GM13977 (cell line): ENCODE results near the gene NXPH2.
A peak's percentile ranks its signal among the peaks of the same experiment; 100 is the strongest.

ENCODE experiments used
- DNase-seq: peaks from one replicate; pipeline ENCODE4 v3.0.0; 2012; ENCODE audit warnings: low spot score
- in situ Hi-C: fragments of 300-500 bp; cut with MboI; formaldehyde crosslinking; loops from one replicate; pipeline ENCODE4 v1.12.0; 2022; ENCODE audit warnings: low sequenced_read_pairs, low pct_unique_long_range_greater_than_20kb, mixed read lengths, inconsistent platforms; ENCODE audit not compliant: unreplicated experiment
- TF ChIP-seq, protein P1 (sequence below): IDR thresholded peaks from 2 replicates; pipeline ENCODE4 v1.5.1; 2012; ENCODE audit warnings: mild to moderate bottlenecking, control low read depth; ENCODE audit not compliant: insufficient read depth; ENCODE audit errors: extremely low read depth, missing control alignments

Gene NXPH2

DNA sequence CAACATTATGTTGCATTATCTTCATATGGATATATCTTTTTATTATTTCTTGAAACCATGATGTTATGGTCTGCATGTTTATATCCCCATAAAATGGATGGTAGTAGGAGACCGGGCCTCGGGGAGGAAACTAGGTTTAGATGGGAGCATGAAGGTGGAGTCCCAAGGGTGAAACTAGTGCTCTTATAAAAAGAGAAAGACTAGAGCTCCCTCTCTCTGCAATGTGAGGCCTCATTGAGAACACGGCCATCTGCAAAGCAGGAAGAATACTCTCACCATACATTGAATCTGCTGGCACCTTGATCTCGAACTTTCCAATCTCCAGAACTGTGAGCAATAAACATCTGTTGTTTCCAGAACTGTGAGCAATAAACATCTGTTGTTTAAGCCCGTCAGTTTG lies 64.0 kb downstream of the NXPH2 start:
- TF ChIP-seq, protein P1, sequence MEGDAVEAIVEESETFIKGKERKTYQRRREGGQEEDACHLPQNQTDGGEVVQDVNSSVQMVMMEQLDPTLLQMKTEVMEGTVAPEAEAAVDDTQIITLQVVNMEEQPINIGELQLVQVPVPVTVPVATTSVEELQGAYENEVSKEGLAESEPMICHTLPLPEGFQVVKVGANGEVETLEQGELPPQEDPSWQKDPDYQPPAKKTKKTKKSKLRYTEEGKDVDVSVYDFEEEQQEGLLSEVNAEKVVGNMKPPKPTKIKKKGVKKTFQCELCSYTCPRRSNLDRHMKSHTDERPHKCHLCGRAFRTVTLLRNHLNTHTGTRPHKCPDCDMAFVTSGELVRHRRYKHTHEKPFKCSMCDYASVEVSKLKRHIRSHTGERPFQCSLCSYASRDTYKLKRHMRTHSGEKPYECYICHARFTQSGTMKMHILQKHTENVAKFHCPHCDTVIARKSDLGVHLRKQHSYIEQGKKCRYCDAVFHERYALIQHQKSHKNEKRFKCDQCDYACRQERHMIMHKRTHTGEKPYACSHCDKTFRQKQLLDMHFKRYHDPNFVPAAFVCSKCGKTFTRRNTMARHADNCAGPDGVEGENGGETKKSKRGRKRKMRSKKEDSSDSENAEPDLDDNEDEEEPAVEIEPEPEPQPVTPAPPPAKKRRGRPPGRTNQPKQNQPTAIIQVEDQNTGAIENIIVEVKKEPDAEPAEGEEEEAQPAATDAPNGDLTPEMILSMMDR: peak; percentile 49
- in situ Hi-C loops: no loop called here
- peak; percentile 9 for DNase-seq

DNA sequence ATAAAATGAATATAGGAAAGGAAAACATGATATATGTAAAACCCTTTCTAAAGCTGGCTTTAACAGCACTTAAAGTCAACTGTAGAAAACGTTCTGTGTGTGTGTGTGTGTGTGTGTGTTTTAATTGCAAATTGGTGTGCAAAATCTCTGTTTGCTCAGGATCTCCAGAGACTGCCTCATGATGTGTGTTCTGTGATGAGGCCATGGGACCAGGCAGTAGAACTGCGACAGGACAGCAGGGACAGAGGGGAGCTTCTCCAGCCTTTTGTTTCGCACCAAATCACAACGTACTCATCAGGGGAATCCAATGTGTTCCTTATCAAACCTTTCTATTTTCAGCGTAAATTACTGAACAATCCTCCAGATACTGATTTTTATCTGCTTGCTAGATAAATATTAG lies 66.7 kb downstream of the NXPH2 start:
- no peak for DNase-seq
- TF ChIP-seq, protein P1: no peak
- in situ Hi-C loops: no loop called here

DNA sequence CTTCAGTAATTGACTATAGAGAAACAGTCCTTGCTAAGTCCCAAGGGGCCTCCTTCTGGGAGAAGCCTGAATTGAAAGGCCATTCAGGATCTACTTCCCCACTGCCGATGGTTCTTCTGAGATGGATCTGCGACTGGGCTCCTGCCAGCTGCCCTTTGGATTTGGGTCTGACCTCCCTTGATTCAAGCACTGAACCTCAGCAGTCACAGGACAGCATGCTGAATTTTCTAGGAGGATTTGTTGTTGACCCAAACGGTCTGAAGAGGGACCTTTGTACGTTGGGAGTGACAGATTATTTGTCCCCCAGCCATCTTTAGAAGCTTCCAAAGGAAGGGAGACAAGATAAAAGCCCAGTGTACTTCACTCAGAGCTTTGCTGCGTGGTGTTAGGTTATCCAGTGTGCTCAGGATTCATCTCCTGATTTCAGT lies 67.1 kb downstream of the NXPH2 start:
- no peak for DNase-seq
- TF ChIP-seq, protein P1: no peak
- in situ Hi-C loops: no loop called here

DNA sequence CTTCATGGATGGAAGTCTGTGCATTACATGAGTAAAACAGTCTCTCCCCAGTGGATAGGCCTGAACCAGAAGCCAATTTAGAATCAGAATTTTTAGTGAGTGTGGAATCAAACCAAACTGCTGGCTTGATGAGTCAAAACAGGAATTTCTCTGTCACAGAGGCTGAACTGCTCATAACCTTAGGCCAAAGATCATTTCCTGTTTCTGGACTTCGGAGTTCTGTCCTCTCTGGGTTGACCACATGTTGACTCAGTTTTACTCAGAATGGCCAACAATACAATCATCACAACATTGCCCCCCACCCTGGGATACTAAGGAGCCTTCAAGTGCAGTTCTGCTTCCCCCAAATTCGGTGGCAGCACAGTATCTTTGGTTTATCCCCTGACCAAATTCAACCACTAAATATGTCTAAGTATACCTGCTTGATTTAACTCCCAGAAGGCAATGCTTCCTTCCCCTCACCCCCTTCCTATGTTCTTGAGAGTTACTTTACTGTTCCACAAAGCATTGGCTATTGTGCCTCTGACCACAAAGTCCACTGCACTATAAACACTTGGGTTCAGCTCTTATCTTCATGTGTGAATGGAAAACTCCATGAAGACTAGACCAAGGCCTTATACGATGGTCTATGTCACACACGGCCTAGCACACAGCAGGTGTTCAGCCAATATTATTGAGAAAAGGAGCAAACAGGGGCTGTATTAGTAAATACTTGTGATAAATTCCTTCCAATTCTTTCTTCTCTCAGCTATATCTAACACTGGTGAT lies 67.8 kb downstream of the NXPH2 start:
- in situ Hi-C loops: no loop called here
- peak; percentile 25 for DNase-seq
- TF ChIP-seq, protein P1: no peak

DNA sequence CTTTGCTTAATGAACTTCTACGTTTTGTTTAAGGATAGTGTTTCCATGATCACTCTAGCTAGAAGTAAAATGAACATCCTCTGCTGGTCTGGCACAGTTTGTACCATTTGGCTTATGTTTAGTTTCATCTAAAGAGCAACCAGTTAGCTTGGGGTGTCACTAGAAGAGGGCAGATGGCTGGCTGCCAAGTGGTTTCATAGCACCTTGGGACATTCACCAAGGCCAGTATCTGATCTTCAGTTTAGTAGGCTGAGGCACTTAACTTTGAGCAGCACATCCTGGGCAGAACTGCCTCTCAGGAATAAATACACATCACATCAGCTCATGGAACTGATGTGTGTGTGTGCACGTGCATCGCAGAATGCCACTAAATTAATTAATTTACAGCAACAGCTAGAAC lies 68.4 kb downstream of the NXPH2 start:
- no peak for DNase-seq
- TF ChIP-seq, protein P1: no peak
- in situ Hi-C loops: no loop called here

DNA sequence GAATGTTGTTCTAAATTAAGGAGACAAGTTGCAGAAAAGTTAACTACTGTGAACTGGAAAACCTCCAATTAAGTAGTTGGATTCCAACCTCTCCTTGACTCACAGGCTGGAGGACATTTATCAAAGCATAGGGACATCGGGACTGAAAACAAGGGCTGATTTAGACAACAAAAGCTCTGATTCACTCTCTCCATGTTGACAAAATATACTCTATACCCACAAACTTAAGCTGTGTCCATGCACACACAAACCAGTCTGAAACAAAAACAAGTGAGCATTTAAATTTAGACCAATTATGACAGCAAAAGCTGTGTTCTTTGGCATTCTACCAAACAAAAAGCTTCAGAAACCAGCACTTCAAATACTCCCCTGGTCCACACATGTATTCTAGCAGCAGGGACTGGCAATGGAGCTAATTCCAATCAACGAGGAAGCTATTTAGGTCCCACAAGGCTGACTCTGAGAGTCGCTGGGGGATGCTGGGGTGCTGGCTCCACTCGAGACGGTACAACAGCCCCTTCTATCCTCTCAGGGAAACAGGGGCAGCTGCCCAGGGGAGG lies 71.4 kb downstream of the NXPH2 start:
- in situ Hi-C loops: no loop called here
- TF ChIP-seq, protein P1: no peak
- no peak for DNase-seq
